Adrenal gland (tissue), 12 donors: ENCODE results near the gene LRIG2. TPM values are rescaled to one million over a fixed set of nuclear protein-coding genes. Genes with fewer than 3 reads are reported as not detected.

Experiments used
- DNase-seq, 7 donors: peaks; one replicate each; pipeline ENCODE4 v3.0.0-alpha.2; 2019 to 2020
- H3K27ac ChIP-seq, 5 donors: fragments of 200-600 bp; sonication (generic) in 4 of 5; 1 replicate in 3 of 5; 2 replicates in 2 of 5; pipeline versions ENCODE4 v1.5.1 to v1.8.0; 2016 to 2020; ENCODE audit warnings: mild to moderate bottlenecking in 1 of 5
- H3K27me3 ChIP-seq: fragments of 200-600 bp; 2 replicates; pipeline ENCODE4 v1.8.0; 2021
- H3K36me3 ChIP-seq, 2 donors: fragments of 200-600 bp; replicated peaks in 1 of 2; 1 replicate in 1 of 2; 2 replicates in 1 of 2; pipeline versions ENCODE4 v1.5.1 to v1.8.0; 2018 to 2022
- H3K4me1 ChIP-seq, 2 donors: fragments of 200-600 bp; replicated peaks in 1 of 2; 1 replicate in 1 of 2; 2 replicates in 1 of 2; pipeline versions ENCODE4 v1.5.1 to v1.8.0; 2018 to 2021
- H3K4me3 ChIP-seq, 4 donors: fragments of 200-600 bp; sonication (generic) in 3 of 4; one replicate each; pipeline ENCODE4 v1.5.1; 2016 to 2018
- H3K9me3 ChIP-seq, 3 donors: fragments of 200-600 bp; sonication (generic) in 1 of 3; replicated peaks in 1 of 3; 1 replicate in 2 of 3; 2 replicates in 1 of 3; pipeline versions ENCODE4 v1.5.1 to v1.8.0; 2016 to 2021
- CTCF ChIP-seq, 6 experiments: fragments of 450-650 bp in 4 of 6; fragments of 200-600 bp in 2 of 6; sonication (generic) in 1 of 6; IDR thresholded peaks; 1 replicate in 5 of 6; 2 replicates in 1 of 6; pipeline versions ENCODE4 v1.5.1 to v1.8.0; 2016 to 2021; ENCODE audit warnings: antibody characterized with exemption in 6 of 6, mild to moderate bottlenecking in 2 of 6, moderate library complexity in 1 of 6
- POLR2A ChIP-seq, 2 donors: fragments of 450-650 bp; IDR thresholded peaks; one replicate each; pipeline ENCODE4 v1.6.1; 2017; ENCODE audit warnings: antibody characterized with exemption in 2 of 2, mild to moderate bottlenecking in 2 of 2, moderate library complexity in 1 of 2
- WGBS, 4 donors: extraction: QIAGEN DNeasy Blood & Tissue Kit in 2 of 4; methylation state at CpG; one replicate each; pipeline versions ENCODE4 v1.1.5 to v1.1.7; 2013 to 2017; 5-methylcytosine and 5-hydroxymethylcytosine counted together
- intact Hi-C, 2 donors: fragments of 100-400 bp; cut with DNase I; formaldehyde crosslinking; loops; one replicate each; pipeline versions ENCODE4 v1.14.1 to v1.15.0; 2022 to 2023
- polyA plus RNA-seq, 3 donors: library from polyadenylated mRNA; stranded (reverse); fragments of 200-250 nt in 2 of 3; fragments of 350-450 nt in 1 of 3; fragmentation: Illumina TruSeq in 1 of 3; extraction: RNeasy Lipid Tissue Mini Kit (QIAGEN cat#74804) in 1 of 3; gene quantifications; one replicate each; pipeline ENCODE4 v1.2.3, GENCODE V29; 2013 to 2014
- total RNA-seq, 9 donors: library from RNA; depleted of rRNA in 4 of 9; stranded (reverse); fragments of >200 nt in 4 of 9; fragments of 120-200 nt in 1 of 9; fragmentation: NEBNext Ultra II Directional in 1 of 9; extraction: Animal tissue kit (Norgen Biotek cat#: 25700) in 1 of 9; gene quantifications; one replicate each; pipeline versions ENCODE4 v1.1.0 to v1.2.4, GENCODE V29; 2013 to 2023
- donor health status: healthy with polysubstance abuse.
- donor health status: Bipolar disorder and iron deficiency.
- donor health status: DM: yes; HTN: yes; CAD: no.
- donor health status: DM: no; HTN: no; CAD: no.
- donor health status: DM: no; HTN: no; CAD: no.
- donor health status: DM: yes; HTN: yes; CAD: no.

Gene LRIG2
- total and polyA plus RNA-seq, 12 donors = 3.5 to 117 (median 10.6) TPM

GRCh38 chr1:113029822-113030221 lies 43.2 kb upstream of the LRIG2 start:
- no peak for DNase-seq
- Histone ChIP-seq H3K27me3 (no peaks in the 10 kb centered on the region), H3K4me3 (no peak overlapping the region), H3K36me3 (no peaks in the 10 kb centered on the region), H3K27ac (no peak overlapping the region), H3K4me1 (no peaks in the 10 kb centered on the region), H3K9me3 (no peaks in the 10 kb centered on the region)
- 26 to 50% (median 42%) methylated on average over 1 of the region's 1 CpG for WGBS, 4 donors
- TF ChIP-seq POLR2A (IDR thresholded peaks at IDR 0.05) (no peak), CTCF (IDR thresholded peaks at IDR 0.05) (no peak)
- intact Hi-C loops = no loop called here

- Histone ChIP-seq H3K27ac (no peak overlapping the region), H3K36me3 (no peaks in the 10 kb centered on the region), H3K4me1 (no peaks in the 10 kb centered on the region), H3K9me3 (no peaks in the 10 kb centered on the region), H3K27me3 (no peaks in the 10 kb centered on the region), H3K4me3 (no peak overlapping the region)
- TF ChIP-seq CTCF (IDR thresholded peaks at IDR 0.05) (no peak), POLR2A (IDR thresholded peaks at IDR 0.05) (no peak)
- 82 to 89% (median 88%) methylated on average over 8 of the region's 8 CpGs for WGBS, 4 donors
- no peak for DNase-seq
- intact Hi-C loops = no loop called here
Observed at GRCh38 chr1:113031171-113031933, 41.6 kb upstream of the LRIG2 start.

GRCh38 chr1:113035086-113035485 lies 37.9 kb upstream of the LRIG2 start:
- Histone ChIP-seq H3K27ac (no peak overlapping the region), H3K4me1 (no peaks in the 10 kb centered on the region), H3K4me3 (no peak overlapping the region), H3K9me3 (no peaks in the 10 kb centered on the region), H3K36me3 (no peaks in the 10 kb centered on the region), H3K27me3 (no peaks in the 10 kb centered on the region)
- TF ChIP-seq CTCF (IDR thresholded peaks at IDR 0.05) (no peak), POLR2A (IDR thresholded peaks at IDR 0.05) (no peak)
- intact Hi-C loops = no loop called here
- WGBS, 4 donors = 87 to 90% (median 88%) methylated on average over 5 of the region's 5 CpGs
- no peak for DNase-seq

- TF ChIP-seq POLR2A (IDR thresholded peaks at IDR 0.05) (no peak), CTCF (IDR thresholded peaks at IDR 0.05) (no peak)
- Histone ChIP-seq H3K9me3 (no peaks in the 10 kb centered on the region), H3K27me3 (no peaks in the 10 kb centered on the region), H3K4me1 (no peaks in the 10 kb centered on the region), H3K4me3 (no peak overlapping the region), H3K27ac (no peak overlapping the region), H3K36me3 (no peaks in the 10 kb centered on the region)
- intact Hi-C loops = no loop called here
- DNase-seq = no peak
- WGBS, 4 donors = 75 to 81% (median 77%) methylated on average over 2 of the region's 2 CpGs
Observed at GRCh38 chr1:113036639-113037321, 36.2 kb upstream of the LRIG2 start.
